CD1c-positive myeloid dendritic cell (primary cell): ENCODE data around the gene TSKU.
"Not testable (repeated sequence)": the region's sequence is repeated elsewhere in the genome, so short reads cannot be mapped to it uniquely, and the experiment has no call there.

Experiments used
- DNase-seq: peaks from one replicate; pipeline ENCODE4 v3.0.0-alpha.2; 2016; ENCODE audit errors: extremely low spot score

TSKU gene

DNA sequence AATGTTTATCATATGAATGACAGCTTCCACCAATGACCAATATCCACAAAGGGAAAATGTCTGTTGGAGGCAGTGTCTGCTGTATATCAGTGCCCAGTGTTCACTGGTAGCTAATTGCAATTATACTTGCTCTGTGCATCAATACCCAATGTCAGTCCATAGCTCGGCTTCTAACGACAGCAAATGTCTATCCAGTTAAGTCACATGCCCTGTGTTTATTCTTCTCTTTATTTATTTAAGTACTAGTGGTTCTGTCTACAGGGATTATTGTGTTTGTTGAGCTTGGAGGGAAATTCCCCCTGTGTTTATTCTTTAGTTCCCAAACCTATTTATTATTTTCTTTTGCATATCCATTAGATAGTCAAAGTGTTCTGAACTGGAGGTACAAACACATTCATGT lies 18.6 kb downstream of the TSKU start:
- no peak for DNase-seq

DNA sequence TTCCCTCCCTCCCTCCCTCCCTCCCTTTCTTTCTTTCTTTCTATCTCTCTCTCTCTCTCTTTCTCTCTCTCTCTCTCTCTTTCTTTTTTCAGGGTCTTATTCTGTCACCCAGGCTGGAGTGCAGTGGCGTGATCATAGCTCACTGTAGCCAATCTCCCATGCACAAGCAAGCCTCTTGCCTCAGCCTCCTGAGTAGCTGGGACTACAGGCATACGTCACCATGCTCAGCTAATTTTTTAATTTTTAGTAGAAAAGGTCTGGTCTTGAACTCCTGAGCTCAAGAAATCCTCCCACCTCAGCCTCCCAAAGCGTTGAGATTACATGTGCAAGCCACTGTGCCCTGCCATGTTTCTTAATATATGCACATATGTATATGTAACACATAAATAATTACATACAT lies 19.0 kb downstream of the TSKU start:
- DNase-seq: no peak

DNA sequence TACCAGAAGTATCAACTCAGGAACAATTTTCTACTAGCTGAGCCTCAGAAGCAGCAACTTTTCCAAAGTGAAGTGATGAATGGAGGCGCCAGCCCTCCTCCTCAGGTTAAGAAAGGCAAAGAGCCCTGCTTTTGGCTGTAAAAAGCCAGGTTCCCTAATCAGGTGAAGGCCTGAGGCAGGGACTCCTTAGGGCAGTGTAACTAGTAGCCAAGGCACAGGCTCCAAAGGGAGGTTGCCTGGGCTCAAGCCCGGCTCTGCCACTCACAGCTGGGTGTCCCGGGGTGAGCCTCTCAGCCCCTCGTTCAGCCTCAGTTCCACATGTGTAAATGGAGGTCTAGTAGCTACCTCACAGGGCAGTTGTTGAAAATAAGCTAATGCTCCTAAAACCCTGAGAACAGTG lies 19.5 kb downstream of the TSKU start:
- DNase-seq: no peak

DNA sequence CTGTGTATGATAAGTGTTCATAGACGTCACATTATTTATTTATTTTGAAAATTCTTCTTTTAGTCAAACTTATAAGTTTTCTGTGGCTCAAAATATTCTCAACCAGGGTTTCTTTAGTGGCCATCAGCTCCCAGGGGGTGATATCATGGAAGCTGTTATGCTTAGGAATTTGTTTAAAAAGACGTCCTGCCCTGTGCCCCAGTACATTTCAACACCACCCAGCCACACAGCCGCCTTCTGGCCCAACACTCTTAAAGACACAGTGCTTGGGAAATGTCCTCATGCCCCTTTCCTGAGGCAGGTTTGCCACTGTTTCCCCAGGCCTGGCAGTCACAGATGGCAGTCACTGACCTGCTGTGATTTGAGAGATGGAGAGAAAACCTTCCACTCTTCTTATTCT lies 19.9 kb downstream of the TSKU start:
- DNase-seq: no peak

DNA sequence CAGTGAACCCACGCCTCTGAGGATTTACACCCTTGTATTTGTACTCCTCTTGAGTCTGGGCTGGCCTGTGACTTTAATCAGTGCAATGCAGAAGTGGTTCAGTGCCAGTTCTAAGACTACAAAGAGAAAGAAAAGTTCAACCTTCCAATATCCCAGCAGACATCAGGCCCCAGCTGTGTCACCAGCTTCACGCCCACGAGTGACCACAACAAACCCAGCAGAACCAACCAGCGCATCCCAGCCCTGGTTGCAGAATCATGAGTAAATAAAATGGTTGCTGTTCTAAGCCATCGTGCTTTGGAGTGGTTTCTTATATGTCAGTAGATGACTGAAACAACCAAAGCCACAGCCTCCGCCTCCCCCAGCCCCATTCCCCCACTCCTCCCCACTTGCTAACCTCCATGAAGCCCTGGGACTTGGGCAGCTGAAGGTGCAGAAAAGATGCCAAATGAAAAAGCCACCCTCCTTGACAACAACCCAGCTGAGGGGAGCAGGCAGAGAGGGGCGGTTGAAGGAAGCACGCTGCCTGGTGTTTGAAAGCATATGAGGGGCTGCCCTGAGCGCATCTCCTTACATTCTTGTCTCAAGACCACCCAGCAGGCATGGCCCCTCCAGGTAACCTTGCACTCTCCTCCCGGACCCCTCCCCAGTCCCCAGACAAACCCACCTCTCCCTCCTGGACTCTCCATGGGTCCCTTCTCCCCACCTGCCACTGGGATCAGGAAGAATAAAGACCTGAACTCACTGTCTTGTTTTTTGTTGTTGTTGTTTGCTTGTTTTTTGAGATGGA lies 20.9 kb downstream of the TSKU start:
- DNase-seq: peak; percentile 73

DNA sequence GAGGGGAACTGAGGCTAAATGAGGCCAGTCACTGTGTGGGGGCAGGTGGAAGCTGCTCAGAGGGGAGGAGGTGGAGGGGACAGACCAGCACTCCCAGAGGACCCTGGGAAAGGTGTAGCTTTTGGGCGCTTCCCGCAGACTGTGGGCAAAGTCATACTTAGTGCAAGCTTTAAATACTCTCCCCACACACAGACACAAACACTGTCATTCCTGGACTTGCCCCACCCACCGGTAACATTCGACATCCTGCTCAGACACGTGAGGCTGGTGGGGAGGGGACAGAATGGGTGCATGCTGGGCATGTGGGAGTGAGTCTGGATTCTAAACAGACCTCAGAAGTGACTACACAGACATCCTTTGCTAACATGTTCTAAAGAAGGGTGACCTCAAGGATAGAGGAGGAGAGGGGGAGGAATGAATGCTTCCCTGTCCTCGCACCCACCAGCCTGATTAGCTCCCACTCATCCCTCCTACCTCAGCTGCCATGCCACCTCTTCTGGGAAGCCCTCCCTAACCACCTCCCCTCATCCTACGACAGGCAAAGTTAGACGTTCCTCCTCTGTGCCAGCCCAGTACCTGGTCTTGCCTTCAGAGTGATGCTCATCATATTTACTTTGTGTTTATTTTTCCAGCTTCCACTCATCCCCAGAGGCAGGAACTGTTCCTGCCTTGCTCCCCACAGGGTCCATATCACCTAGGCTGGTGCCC lies 22.2 kb downstream of the TSKU start:
- DNase-seq: peak; percentile 53

DNA sequence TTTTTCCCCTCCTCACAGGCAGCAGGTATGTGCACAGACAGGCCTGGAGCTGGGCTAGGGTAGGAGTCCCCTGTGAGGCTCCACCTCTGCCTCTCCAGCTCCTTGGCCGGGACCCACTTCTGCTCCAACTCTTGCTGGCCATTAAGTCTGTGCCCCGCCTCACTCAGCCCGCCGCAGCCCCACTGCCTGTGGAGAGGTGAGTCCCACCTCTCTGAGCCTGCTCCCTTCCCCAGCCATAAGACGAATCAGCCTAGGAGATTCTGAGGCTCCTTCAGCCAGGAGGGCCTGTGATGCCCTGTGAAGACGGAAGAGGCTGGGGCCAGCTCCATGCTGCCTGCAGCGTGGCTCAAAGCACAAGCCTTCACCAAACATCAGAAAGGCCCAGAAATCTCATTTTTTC lies 23.0 kb downstream of the TSKU start:
- no peak for DNase-seq

DNA sequence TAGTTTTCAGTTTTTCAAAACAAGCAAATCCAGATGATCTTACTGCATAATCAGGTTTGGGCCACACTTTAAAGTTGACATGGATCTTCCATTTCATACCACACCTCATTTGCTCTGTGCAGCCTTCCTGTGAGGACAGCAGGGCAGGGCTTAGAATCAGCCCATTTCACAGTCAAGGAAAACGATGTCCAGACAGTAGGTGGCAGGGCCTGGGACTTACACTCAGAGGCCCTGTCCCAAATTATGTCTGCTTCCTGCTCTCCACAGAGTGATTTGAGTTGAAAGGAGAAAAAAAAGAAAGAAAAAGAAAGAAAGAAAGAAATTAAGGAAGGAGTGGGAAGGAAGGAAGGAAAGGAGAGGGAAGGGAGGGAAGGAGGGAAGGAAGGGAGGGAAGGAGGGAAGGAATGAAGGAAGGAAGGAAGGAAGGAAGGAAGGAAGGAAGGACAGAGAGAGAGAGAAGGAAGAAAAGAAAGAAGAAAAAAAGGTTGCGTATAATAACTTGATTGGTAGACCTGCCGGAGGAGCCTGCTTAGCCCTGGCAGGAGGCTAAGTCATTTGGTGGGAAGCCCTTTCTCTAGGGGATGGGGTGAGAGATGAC lies 23.6 kb downstream of the TSKU start:
- DNase-seq: no peak

DNA sequence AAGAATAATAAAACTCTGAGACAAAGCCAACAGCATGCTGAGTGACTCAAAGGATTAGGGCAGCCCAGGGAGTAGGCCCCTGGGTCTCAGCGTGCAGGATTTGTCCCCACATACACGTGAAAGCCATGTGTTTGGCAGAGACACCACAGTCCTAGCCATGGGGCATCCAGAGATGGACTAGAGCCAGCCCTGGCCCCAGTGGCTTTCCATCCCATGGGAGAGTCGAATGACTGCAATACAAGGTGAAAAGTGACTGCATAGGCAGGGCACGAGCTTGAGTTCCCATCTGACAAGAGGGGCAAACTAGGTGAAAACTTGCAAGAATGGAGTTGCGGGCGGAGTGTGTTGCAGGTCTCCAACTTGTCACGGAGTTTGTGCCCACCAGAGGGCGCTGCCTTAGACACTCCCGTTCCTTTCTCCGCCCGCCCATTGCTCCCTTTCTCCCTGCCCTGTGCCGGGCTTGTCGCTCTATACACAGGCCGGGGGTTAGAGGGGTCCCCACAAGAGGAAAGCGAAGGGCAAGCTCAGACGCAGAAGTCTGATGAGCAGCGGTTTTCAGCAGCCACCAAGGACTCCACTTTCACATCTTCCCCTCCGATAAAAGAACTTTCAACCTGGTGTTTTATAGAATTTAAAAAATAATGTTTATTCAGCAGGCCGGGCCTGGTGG lies 24.2 kb downstream of the TSKU start:
- DNase-seq: peak; percentile 79

DNA sequence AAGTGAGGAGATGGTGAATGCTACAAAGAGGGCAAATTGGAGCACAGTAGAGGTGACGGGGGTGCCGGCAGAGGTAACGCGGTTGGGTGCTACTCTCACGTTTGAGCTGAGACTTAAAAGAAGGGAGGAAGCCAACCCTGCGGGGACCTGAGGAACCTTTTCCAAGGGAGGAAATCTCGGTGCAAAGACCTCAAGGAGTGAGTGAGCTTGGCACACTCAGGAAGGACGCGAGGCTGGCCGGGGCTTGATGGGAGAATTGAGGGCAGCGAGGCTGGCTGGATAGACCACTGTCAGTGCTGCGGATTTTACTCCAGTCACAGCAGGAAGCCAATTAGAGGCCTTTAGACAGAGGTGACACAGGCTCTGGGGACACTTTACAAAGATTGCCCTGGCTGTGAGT lies 25.0 kb downstream of the TSKU start:
- no peak for DNase-seq

DNA sequence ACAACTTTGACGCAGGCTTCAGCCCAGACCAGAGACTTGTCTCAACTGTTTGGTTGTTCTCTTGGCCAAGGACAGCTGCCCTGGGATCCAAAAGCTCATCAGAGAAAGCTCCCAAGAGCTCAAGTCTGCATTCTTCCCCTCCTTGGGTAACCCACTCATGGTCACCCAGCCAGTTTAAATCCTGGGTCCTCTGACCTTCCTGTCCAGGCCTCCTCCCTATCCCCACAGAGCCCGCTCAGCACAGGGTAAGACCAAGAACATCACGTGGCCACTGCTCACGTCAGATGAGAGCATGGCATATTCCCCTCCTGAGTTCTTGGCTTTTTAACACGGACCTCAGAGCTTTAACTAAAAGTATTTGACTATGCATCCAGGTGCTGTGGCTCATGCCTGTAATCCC lies 25.8 kb downstream of the TSKU start:
- DNase-seq: no peak

DNA sequence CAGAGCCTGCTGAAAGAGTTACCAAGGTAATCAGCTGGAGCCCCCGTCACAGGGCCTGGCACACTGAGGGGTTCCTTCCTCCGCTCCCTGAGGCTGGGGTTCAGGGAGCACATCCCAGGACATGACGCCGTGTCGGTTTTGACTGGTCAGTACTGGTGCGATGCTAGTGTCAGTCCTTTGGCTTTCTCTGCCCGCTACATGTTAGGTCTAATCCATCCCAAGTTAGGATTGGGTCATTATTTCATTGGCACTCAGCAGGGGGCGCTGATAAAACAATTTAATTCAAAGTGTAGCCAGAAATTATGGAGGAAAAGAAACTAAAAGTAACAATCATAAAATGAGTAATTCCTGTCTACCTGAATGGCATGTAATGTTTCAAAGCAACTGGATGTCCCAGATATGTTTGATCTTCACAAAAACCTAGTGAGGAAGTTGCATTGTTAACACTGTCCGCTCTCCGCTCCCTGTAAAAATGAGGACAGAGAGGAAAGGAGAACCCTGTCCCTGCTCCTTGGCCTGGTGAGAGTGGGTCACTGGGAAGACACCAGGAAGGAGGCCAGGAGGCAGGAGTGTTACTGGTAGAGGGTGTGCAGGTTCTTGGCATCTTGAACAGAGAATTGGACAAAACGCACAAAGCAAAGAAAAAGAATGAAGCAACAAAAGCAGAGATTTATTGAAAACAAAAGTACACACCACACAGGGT lies 27.1 kb downstream of the TSKU start:
- DNase-seq: peak; percentile 58

DNA sequence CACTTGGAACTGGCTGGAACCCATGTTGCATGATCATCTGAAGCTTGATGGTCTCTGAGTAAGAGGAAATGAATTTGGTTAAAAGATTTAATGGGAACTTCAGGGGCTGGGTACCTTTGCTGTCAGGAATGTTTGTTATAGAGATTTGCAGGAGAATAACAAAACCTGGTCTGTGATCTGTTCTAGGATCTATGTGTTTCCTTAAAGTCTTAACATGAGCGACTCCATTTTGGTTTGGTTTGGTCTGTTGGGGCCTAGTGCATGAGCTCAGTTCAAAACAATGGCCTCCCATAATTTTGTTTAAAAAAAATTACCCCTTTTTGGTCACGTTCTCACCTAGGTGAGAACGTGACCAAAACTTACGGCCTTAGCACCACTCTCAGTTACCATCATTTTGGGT lies 28.1 kb downstream of the TSKU start:
- no peak for DNase-seq

DNA sequence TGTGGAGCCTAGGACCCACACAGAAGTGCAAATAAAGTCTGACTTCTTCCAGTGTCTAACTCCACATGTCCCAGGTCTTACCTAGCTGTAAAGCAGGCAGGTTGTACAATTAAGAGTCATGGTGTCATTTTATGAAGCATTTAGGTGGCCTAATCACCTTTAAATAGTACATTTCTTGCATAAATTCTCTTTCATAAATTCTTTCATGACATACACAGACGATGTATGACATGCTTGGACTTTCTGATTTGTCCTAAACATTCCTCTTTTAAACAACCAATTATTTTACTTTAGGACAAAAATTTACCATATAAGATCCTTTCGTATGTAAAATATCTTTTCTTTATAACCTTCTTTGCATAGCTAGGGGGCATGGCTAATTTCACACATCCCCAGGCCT lies 31.3 kb downstream of the TSKU start:
- DNase-seq: no peak

DNA sequence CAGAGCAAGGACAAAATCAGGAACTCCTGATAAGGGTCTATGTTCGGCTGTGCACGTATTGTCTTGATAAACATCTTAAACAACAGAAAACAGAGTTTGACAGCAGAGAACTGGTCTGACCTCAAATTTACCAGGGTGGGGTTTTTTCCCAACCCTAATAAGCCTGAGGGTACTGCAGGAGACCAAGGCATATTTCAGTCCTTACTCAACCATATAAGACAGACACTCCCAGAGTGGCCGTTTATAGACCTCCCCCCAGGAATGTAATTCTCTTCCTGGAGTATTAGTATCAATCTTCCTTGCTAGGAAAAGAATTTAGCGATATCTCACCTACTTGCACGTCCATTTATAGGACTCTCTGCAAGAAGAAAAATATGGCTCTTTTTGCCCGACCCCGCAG lies 32.5 kb downstream of the TSKU start:
- not testable (repeated sequence) for DNase-seq

DNA sequence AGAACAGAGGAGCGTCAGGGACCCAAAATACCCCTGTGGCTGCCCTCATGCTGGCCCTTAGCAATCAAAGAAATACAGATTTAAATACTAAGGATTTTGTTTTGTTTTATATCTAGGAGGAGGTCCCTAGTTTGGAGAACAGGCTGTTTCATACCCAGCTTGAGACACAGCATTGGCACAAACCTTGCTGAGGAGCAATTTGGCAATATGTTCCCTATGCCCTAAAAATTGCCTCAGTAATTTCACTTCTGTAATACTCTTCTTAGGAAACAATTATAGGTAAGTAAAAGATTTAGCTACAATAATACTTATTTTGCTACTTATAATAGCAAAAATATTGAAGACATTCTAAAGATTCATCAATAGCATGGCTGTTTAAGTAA lies 37.0 kb downstream of the TSKU start:
- DNase-seq: peak; percentile 47

DNA sequence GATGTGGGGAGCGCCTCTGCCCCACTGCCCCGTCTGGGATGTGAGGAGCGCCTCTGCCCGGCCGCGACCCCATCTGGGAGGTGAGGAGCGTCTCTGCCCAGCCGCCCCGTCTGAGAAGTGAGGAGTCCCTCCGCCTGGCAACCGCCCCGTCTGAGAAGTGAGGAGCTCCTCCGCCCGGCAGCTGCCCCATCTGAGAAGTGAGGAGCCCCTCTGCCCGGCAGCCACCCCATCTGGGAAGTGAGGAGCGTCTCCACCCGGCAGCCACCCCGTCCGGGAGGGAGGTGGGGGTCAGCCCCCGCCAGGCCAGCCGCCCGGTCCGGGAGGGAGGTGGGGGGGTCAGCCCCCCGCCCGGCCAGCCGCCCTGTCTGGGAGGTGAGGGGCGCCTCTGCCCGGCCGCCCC lies 38.2 kb downstream of the TSKU start:
- DNase-seq: not testable (repeated sequence)

DNA sequence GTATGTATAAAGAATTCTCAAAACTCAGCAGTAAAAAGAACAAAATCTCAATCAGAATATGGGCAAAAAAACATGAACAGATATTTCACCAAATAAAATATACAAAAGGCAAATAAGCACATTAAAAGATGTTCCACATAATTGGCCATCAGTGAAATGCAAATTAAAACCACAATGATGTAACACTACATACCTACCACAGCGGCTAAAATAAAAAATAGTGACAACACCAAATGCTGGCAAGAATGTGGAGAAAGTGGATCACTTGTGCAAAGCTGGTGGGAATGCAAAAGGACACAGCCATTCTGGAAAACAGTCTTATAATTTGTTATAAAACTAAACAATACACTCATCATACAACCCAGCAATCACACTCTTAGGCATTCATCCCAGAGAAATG lies 39.2 kb downstream of the TSKU start:
- no peak for DNase-seq

DNA sequence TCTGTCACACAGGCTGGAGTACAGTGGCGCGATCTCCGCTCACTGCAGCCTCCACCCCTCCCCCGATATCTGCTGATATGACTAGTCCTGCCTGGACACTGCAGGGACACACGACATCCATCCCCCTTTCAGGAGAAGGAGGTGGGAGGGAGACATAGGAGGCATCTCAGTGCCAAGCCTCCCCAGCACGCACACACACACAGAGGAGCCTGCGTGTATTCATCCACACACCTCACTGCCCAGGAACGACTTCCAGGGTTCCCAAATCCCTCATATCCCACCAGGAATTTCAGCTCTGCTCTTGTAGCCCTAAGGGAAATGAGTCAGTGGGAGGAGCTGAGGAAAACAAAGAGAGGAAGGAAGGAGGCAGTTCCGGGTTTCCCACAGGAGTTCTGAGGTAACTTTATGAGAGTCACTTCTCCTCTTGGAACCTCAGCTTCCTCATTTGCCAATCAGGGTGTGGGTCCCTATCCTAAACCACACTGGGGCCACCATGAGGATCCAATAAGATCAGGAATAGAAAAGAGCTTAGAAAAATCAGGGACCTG lies 40.4 kb downstream of the TSKU start:
- DNase-seq: peak; percentile 86

DNA sequence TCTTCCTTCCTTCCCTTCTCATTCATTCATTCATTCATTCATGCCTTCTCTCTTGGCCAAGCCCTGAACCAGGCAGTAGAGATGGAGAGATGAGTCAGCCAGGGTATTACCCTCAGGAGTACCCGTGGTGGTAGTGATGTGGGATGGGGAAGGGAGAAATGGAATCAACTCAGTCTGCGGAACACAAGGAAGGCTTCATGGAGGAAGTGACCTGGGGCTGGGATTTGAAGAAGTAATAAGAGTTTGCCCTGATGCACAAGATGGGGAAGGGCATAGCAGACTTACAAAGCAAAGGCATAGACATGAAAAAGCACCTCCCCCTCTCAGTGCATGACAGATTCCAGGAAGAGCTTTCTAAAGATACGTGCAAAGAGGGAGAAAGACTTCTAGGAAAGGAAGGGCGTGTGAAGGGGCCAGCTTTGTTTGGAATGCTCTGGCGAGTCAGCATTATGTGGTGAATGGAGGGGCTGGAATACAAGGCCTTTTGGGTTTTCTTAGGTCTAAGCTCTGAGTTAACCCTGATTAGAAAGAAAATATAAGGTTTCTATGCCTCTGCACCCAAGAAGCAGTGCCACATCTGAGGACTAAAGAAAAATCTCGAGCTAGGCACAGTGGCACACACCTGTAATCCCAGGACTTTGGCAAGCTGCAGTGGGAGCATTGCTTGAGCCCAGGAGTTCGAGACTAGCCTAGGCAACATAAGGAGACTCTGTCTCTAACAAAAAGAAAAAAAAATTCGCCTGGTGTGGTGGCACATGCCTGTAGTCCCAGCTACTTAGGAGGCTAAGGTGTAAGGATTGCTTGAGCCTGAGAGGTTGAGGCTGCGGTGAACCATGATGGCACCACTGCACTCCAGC lies 41.2 kb downstream of the TSKU start:
- DNase-seq: peak; percentile 88
